ENCODE measurements around the gene POMP. TPM values are rescaled to one million over a fixed set of nuclear protein-coding genes. Genes with fewer than 3 reads are reported as not detected.
A peak's percentile ranks its signal among the peaks of the same experiment; 100 is the strongest.

POMP gene
- total and polyA plus RNA-seq, 2 of the 4 experiments (the other 2 are of a cell fraction) = 60.2 to 68.4 TPM

- no peak for TF ChIP-seq FOS (IDR thresholded peaks at IDR 0.05; ENCODE audit: low read depth, low read length)
Observed at GRCh38 chr13:28618230-28618994, 40.5 kb upstream of the POMP start (continued).

GRCh38 chr13:28620011-28620830 is 38.7 kb upstream of the POMP start:
- no peak overlapping the region for H3K23ac ChIP-seq (ENCODE audit: low read depth, low read length)
- no peak overlapping the region; the same call in none of the 2 replicates for H4K91ac ChIP-seq (ENCODE audit: insufficient read depth, low read depth, low read length)
- H3K18ac ChIP-seq (ENCODE audit: low read depth, low read length) = peak overlapping the region; percentile 74; the same call in 1 of the 2 replicates
- H3K4ac ChIP-seq (ENCODE audit: low read depth, low read length) = peak overlapping the region; percentile 71
- H3K36me3 ChIP-seq (ENCODE audit: control insufficient read depth, insufficient read depth, low read length) = no peaks in the 10 kb centered on the region
- POLR2A ChIA-PET (ENCODE audit: unreplicated experiment) = no interaction called here
- H3K4me3 ChIP-seq (ENCODE audit: insufficient read depth, low read depth, low read length) = no peak overlapping the region
- 0 out of 4 replicates have a peak overlapping the region, but pooled peaks of 1 of the 2 experiments have one; percentile 30 for H4K8ac ChIP-seq (ENCODE audit: low read depth in 2 of 2, low read length in 2 of 2)
- no TSS peak for BruUV-seq (replicated peaks)
- no peak for TF ChIP-seq RAD21 (IDR thresholded peaks at IDR 0.05; ENCODE audit: low read length)
- H2AK5ac ChIP-seq (ENCODE audit: low read depth, low read length) = peak overlapping the region; percentile 50; the same call in 1 of the 2 replicates
- H3K9me1 ChIP-seq (ENCODE audit: insufficient read depth, low read length) = 0 out of 2 replicates have a peak, but pooled peaks cover 8% of the 10 kb centered on the region
- no peak overlapping the region for H2BK15ac ChIP-seq (ENCODE audit: low read depth, low read length)
- no peak overlapping the region for H3K27ac ChIP-seq (ENCODE audit: insufficient read depth, low read length)
- H3K56ac ChIP-seq (ENCODE audit: extremely low read depth, insufficient read depth, low read length) = no peak overlapping the region
- H2AFZ ChIP-seq (replicated peaks; ENCODE audit: low read length, poor library complexity) = no peak overlapping the region
- dilution Hi-C loops (cut with HindIII; ENCODE audit: low sequenced_read_pairs, unreplicated experiment) = no loop called here
- peaks cover 13% of the 10 kb centered on the region for H3K4me1 ChIP-seq (ENCODE audit: control insufficient read depth, insufficient read depth, low read length)
- peak overlapping the region; percentile 62 for H2BK120ac ChIP-seq (ENCODE audit: low read depth, low read length)
- no peak for DNase-seq
- no peak overlapping the region for H3K4me2 ChIP-seq (ENCODE audit: low read depth, low read length)
- intact Hi-C loops (cut with micrococcal nuclease) = no loop called here
- ATAC-seq (ENCODE audit: low read depth) = no peak; the same call in 1 of the 2 replicates
- CTCF ChIA-PET = interaction anchor here (1.0 kb wide), 1 partner anchor 10 kb away, joined by 3 read pairs; no protein-coding TSS in a partner anchor
- peak overlapping the region; percentile 32 for H2BK5ac ChIP-seq (ENCODE audit: low read depth, low read length, poor library complexity, severe bottlenecking)
- no peaks in the 10 kb centered on the region for H3K79me1 ChIP-seq (ENCODE audit: low read depth in 1 of 2, low read length in 2 of 2)
- no peaks in the 10 kb centered on the region for H3K27me3 ChIP-seq (ENCODE audit: control insufficient read depth, insufficient read depth, low read length)
- H3K14ac ChIP-seq (replicated peaks; ENCODE audit: low read depth, low read length) = peak overlapping the region; percentile 46; the same call in 1 of the 2 replicates
- in situ Hi-C loops (cut with MboI; ENCODE audit: low sequenced_read_pairs) = no loop called here
- H2AK9ac ChIP-seq (replicated peaks; ENCODE audit: low read depth, low read length, poor library complexity) = no peak overlapping the region
- H4K20me1 ChIP-seq (ENCODE audit: insufficient read depth, low read length) = no peaks in the 10 kb centered on the region
- H3K9ac ChIP-seq (ENCODE audit: low read depth, low read length) = no peak overlapping the region
- H2BK20ac ChIP-seq (ENCODE audit: low read depth, low read length) = peak overlapping the region; percentile 34; the same call in 1 of the 2 replicates
- peak overlapping the region; percentile 61; the same call in 1 of the 2 replicates for H4K5ac ChIP-seq (ENCODE audit: low read depth, low read length)
- H3K9me3 ChIP-seq (ENCODE audit: control insufficient read depth, insufficient read depth, low read length) = no peaks in the 10 kb centered on the region
- WGBS, 2 experiments (ENCODE audit: extremely low coverage in 2 of 2, insufficient read length in 1 of 2) = 80% methylated on average over 4 of the region's 8 CpGs; no CpG with 5 or more reads in 1 of the 2 experiments

Measured in IMR-90 (cell line).